Measurements from ENCODE around the gene NANOS1. TPM values are rescaled to one million over a fixed set of nuclear protein-coding genes. Genes with fewer than 3 reads are reported as not detected.
A peak's percentile ranks its signal among the peaks of the same experiment; 100 is the strongest.

NANOS1 gene, protein sequence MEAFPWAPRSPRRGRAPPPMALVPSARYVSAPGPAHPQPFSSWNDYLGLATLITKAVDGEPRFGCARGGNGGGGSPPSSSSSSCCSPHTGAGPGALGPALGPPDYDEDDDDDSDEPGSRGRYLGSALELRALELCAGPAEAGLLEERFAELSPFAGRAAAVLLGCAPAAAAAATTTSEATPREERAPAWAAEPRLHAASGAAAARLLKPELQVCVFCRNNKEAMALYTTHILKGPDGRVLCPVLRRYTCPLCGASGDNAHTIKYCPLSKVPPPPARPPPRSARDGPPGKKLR
- total RNA-seq (ENCODE audit: unreplicated experiment): 34.0 TPM
- long read RNA-seq, full-length matches to known transcripts: 1 of 1 reads
- long read RNA-seq, partial matches to known transcripts: 0 of 1 reads
- long read RNA-seq, other reads (novel, unspliced or antisense): 0 of 1 reads

DNA sequence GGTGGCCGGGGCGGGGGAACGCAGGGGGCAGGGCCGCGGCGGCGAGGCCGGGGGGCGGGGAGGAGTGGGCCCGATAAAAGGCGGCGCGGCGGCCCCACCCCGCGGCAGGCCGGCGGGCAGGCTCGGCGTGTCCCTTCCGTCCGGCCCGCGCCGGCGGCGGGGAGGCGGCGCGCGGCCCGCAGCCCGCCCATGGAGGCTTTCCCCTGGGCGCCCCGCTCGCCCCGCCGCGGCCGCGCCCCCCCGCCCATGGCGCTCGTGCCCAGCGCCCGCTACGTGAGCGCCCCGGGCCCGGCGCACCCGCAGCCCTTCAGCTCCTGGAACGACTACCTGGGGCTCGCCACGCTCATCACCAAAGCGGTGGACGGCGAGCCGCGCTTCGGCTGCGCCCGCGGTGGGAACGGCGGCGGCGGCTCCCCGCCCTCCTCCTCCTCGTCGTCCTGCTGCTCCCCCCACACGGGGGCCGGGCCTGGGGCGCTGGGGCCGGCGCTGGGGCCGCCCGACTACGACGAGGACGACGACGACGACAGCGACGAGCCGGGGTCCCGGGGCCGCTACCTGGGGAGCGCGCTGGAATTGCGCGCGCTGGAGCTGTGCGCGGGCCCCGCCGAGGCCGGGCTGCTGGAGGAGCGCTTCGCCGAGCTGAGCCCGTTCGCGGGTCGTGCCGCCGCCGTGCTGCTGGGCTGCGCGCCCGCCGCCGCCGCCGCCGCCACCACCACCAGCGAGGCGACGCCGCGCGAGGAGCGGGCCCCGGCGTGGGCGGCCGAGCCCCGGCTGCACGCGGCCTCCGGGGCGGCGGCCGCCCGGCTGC is at the start of gene NANOS1:
Gene NANOS1 (plus strand): TSS at position 102 of the 808 bp plus-strand sequence. CDS start 88 bp downstream, at position 190.
- peak within 1 kb of the TSS; percentile 59 for H3K27ac Mint-ChIP-seq (ENCODE audit: unreplicated experiment)
- H3K4me3 Mint-ChIP-seq (ENCODE audit: unreplicated experiment): peak within 1 kb of the TSS; percentile 79
- peaks cover 17% of the 10 kb centered on the region for H3K4me1 Mint-ChIP-seq (ENCODE audit: low read depth, unreplicated experiment)
- peaks cover 8% of the 10 kb centered on the region for H3K9me3 Mint-ChIP-seq (ENCODE audit: unreplicated experiment)
- no peaks in the 10 kb centered on the region for H3K36me3 Mint-ChIP-seq (ENCODE audit: unreplicated experiment)
- peaks cover 7% of the 10 kb centered on the region for H3K27me3 Mint-ChIP-seq (ENCODE audit: unreplicated experiment)
- DNase-seq: peak; percentile 63
- TF ChIP-seq, protein P1, sequence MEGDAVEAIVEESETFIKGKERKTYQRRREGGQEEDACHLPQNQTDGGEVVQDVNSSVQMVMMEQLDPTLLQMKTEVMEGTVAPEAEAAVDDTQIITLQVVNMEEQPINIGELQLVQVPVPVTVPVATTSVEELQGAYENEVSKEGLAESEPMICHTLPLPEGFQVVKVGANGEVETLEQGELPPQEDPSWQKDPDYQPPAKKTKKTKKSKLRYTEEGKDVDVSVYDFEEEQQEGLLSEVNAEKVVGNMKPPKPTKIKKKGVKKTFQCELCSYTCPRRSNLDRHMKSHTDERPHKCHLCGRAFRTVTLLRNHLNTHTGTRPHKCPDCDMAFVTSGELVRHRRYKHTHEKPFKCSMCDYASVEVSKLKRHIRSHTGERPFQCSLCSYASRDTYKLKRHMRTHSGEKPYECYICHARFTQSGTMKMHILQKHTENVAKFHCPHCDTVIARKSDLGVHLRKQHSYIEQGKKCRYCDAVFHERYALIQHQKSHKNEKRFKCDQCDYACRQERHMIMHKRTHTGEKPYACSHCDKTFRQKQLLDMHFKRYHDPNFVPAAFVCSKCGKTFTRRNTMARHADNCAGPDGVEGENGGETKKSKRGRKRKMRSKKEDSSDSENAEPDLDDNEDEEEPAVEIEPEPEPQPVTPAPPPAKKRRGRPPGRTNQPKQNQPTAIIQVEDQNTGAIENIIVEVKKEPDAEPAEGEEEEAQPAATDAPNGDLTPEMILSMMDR (IDR thresholded peaks at IDR 0.05; ENCODE audit: partially characterized antibody, unreplicated experiment): no peak

DNA sequence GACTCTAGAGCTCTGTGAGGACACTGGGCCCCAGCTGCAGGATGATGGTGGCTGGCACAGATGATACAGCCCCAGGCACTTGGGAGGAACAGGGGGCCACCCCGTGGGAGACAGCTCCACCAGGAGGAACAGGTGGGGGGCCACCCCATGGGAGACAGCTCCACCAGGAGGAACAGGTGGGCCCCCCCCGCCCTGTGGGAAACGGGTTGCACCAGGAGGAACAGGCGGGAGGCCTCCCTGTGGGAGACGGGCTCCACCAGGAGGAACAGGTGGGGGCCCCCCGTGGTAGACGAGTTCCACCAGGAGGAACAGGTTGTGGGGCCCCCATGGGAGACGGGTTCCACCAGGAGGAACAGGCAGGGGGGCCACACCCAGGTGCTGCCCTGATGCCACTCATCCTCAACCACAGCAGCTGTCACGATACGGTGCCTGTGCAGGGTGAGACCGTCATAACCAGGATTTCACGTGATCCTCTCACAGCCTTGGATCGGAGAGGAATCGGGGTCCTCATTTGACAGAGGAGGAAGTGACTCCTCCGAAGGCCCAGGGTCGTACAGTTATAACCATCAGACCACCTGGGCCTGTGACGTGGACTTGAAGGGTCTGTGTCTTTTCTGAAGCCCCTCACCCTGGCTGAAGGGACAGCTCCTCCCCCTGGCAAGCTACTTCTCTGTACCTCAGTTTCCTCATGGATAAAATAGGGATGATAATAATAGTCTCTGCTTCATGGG is 49.2 kb upstream of the NANOS1 start:
- TF ChIP-seq, protein P1 (IDR thresholded peaks at IDR 0.05; ENCODE audit: partially characterized antibody, unreplicated experiment): no peak
- Mint-ChIP-seq H3K4me1 (ENCODE audit: low read depth, unreplicated experiment) (peaks cover 24% of the 10 kb centered on the region), H3K27me3 (ENCODE audit: unreplicated experiment) (peaks cover 16% of the 10 kb centered on the region), H3K4me3 (ENCODE audit: unreplicated experiment) (peak overlapping the region; percentile 36), H3K36me3 (ENCODE audit: unreplicated experiment) (peaks cover 10% of the 10 kb centered on the region), H3K27ac (ENCODE audit: unreplicated experiment) (peak overlapping the region; percentile 55), H3K9me3 (ENCODE audit: unreplicated experiment) (peaks cover 5% of the 10 kb centered on the region)
- DNase-seq: no peak

DNA sequence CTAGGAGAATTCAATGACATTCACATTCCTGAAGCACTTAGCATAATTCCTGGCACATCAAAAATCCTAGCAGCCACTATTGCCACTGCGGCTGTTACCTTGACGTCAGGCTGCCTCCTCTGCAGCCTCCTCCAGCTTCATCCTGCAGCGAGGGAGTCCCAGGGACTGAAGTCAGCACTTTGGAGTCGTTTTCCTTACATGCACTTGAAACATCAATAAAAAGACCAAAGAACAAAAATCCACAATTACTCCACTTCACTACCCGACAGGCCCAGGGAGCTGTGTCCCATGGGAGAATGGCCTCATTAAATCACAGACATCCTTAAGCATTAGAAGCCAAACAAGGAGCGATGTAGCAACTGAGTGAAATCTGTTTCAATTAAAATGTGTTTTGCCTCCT is 48.6 kb upstream of the NANOS1 start:
- Mint-ChIP-seq H3K27ac (ENCODE audit: unreplicated experiment) (peak overlapping the region; percentile 55), H3K4me3 (ENCODE audit: unreplicated experiment) (peak overlapping the region; percentile 7), H3K36me3 (ENCODE audit: unreplicated experiment) (peaks cover 16% of the 10 kb centered on the region), H3K9me3 (ENCODE audit: unreplicated experiment) (peaks cover 8% of the 10 kb centered on the region), H3K27me3 (ENCODE audit: unreplicated experiment) (peaks cover 16% of the 10 kb centered on the region), H3K4me1 (ENCODE audit: low read depth, unreplicated experiment) (peaks cover 24% of the 10 kb centered on the region)
- TF ChIP-seq, protein P1 (IDR thresholded peaks at IDR 0.05; ENCODE audit: partially characterized antibody, unreplicated experiment): no peak
- peak; percentile 38 for DNase-seq

DNA sequence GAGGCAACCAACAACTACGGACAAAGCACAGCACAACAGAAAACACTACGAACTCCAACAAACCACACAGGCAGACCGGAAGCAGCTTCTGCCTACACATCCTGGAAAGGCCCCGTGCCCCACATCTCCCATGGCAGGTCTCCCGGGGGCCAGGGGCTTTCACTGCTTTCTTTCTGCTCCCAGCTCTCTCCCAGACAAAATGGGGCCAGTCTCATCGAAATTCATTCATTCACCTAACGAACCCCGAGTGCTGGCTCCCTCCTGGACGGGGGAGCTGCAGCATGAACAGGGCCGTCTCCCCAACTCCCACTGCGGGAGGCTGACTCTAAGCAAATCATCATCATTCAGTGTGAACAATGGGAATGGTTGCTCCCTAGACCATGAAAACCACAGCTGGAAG is 47.6 kb upstream of the NANOS1 start:
- H3K27ac Mint-ChIP-seq (ENCODE audit: unreplicated experiment): no peak overlapping the region
- no peak for DNase-seq
- H3K9me3 Mint-ChIP-seq (ENCODE audit: unreplicated experiment): peaks cover 8% of the 10 kb centered on the region

More for the DNA sequence above, 47.6 kb upstream of the NANOS1 start:
- Mint-ChIP-seq H3K36me3 (ENCODE audit: unreplicated experiment) (peaks cover 16% of the 10 kb centered on the region), H3K27me3 (ENCODE audit: unreplicated experiment) (peaks cover 13% of the 10 kb centered on the region), H3K4me3 (ENCODE audit: unreplicated experiment) (no peak overlapping the region), H3K4me1 (ENCODE audit: low read depth, unreplicated experiment) (peaks cover 24% of the 10 kb centered on the region)
- TF ChIP-seq, protein P1 (IDR thresholded peaks at IDR 0.05; ENCODE audit: partially characterized antibody, unreplicated experiment): no peak
